ENCODE results near the gene FOXP4.

DNA sequence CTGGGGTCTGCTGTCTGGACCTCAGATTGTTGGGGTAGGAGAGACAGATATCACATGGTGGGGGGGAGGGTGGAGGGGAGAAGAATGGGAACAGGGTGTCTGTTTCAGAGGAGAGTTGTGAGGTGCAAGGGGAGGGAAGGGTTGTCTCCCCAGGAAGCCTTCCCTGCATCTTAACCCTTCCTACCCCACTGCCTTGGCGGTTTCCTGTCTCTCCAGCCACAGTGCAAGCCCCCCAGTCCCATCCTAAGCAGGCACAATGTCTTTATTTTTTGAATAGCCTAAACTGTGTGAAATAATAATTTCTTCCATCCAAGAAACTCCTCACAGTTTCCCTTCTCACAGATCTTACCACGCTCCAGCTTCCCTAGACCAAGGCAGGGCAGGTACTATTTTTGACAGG lies 3.5 kb downstream of the FOXP4 start:
- TF ChIP-seq, protein P1, sequence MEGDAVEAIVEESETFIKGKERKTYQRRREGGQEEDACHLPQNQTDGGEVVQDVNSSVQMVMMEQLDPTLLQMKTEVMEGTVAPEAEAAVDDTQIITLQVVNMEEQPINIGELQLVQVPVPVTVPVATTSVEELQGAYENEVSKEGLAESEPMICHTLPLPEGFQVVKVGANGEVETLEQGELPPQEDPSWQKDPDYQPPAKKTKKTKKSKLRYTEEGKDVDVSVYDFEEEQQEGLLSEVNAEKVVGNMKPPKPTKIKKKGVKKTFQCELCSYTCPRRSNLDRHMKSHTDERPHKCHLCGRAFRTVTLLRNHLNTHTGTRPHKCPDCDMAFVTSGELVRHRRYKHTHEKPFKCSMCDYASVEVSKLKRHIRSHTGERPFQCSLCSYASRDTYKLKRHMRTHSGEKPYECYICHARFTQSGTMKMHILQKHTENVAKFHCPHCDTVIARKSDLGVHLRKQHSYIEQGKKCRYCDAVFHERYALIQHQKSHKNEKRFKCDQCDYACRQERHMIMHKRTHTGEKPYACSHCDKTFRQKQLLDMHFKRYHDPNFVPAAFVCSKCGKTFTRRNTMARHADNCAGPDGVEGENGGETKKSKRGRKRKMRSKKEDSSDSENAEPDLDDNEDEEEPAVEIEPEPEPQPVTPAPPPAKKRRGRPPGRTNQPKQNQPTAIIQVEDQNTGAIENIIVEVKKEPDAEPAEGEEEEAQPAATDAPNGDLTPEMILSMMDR (IDR thresholded peaks at IDR 0.05), result no peak
- TF ChIP-seq POLR2AphosphoS5 (IDR thresholded peaks at IDR 0.05), result no peak

All from breast epithelium (tissue), 3 donors.